K562 (cell line): ENCODE measurements around the gene GPR107. TPM values are rescaled to one million over a fixed set of nuclear protein-coding genes. Genes with fewer than 3 reads are reported as not detected.

Source experiments
- ATAC-seq: fragments of 200-7000 bp; cut with Tn5 transposase; 3 replicates; pipeline ENCODE4 v1.9.1; 2020; ENCODE audit warnings: moderate library complexity
- BruUV-seq: library from RNA; stranded (reverse); fragments of 400-500 nt; replicated peaks from 2 replicates; lab custom pipeline; 2021; lab: Mats Ljungman, UMichigan
- CTCF ChIA-PET: fragments of 300-600 bp; formaldehyde crosslinking; extraction: SDS; loops from one replicate; lab custom pipeline; 2021; ENCODE audit warnings: low intra/inter-chr PET ratio; lab: Yijun Ruan, JAX
- POLR2A ChIA-PET: fragments of 300-600, 350-650 bp; sonication (Branson Sonifier 250); formaldehyde crosslinking; extraction: SDS; loops from one replicate; lab custom pipeline; 2021; ENCODE audit warnings: antibody characterized with exemption, inconsistent platforms; lab: Yijun Ruan, JAX
- DNase-seq, 4 experiments: peaks; one replicate each; pipeline versions ENCODE4 v3.0.0 to v3.0.0-alpha.2; 2011 to 2018; ENCODE audit warnings: low spot score in 3 of 4, mixed read lengths in 3 of 4; ENCODE audit errors: extremely low read depth in 1 of 4
- FAIRE-seq: peaks from 2 replicates; lab custom pipeline; 2011; peaks lifted over from hg19 to GRCh38; lab: Jason Lieb, UNC
- H2AFZ ChIP-seq: 2 replicates; pipeline ENCODE4 v1.6.0; 2011; ENCODE audit warnings: low read depth, low read length, control low read depth, inconsistent platforms
- H3K27ac ChIP-seq: fragments of 200-600 bp; 3 replicates; pipeline ENCODE4 v1.8.0; 2011; ENCODE audit warnings: low read depth, mild to moderate bottlenecking, control low read depth, inconsistent platforms, low read length, moderate library complexity, mixed read lengths; ENCODE audit errors: extremely low read depth
- H3K27me3 ChIP-seq, 2 experiments: fragments of 300-600 bp in 1 of 2; 2 replicates in 1 of 2; 3 replicates in 1 of 2; pipeline versions ENCODE4 v1.6.0 to v1.8.0; 2011; ENCODE audit warnings: inconsistent platforms in 2 of 2, low read length in 2 of 2, mild to moderate bottlenecking in 1 of 2, mixed read lengths in 1 of 2, moderate library complexity in 1 of 2; ENCODE audit not compliant: control insufficient read depth in 2 of 2, insufficient read depth in 2 of 2
- H3K36me3 ChIP-seq: fragments of 300-600 bp; 3 replicates; pipeline ENCODE4 v1.8.0; 2011; ENCODE audit warnings: mild to moderate bottlenecking, low read length, inconsistent platforms; ENCODE audit not compliant: control insufficient read depth, insufficient read depth
- H3K4me1 ChIP-seq, 2 experiments: fragments of 200-600 bp in 1 of 2; replicated peaks in 1 of 2; 2 replicates in 1 of 2; 3 replicates in 1 of 2; pipeline versions ENCODE4 v1.5.1 to v1.8.0; 2011; ENCODE audit warnings: inconsistent platforms in 2 of 2, low read length in 2 of 2, mild to moderate bottlenecking in 1 of 2, mixed read lengths in 1 of 2, moderate library complexity in 1 of 2; ENCODE audit not compliant: control insufficient read depth in 2 of 2, insufficient read depth in 2 of 2
- H3K4me2 ChIP-seq: 2 replicates; pipeline ENCODE4 v1.6.1; 2011; ENCODE audit warnings: low read length, control low read depth, inconsistent platforms, mixed read lengths; ENCODE audit not compliant: insufficient read depth
- H3K4me3 ChIP-seq: fragments of 200-600 bp; sonication (generic), shearing (Covaris generic); 2 replicates; pipeline ENCODE4 v1.5.1; 2016; ENCODE audit warnings: control low read depth, inconsistent platforms
- H3K79me2 ChIP-seq: fragments of 200-600 bp; 3 replicates; pipeline ENCODE4 v1.8.0; 2011; ENCODE audit warnings: low read length, inconsistent platforms; ENCODE audit not compliant: control insufficient read depth, insufficient read depth
- H3K9ac ChIP-seq, 2 experiments: 2 replicates each; pipeline versions ENCODE4 v1.6.0 to v1.6.1; 2011; ENCODE audit warnings: low read depth in 2 of 2, low read length in 2 of 2, control low read depth in 1 of 2, inconsistent platforms in 1 of 2, mild to moderate bottlenecking in 1 of 2, mixed read lengths in 1 of 2; ENCODE audit not compliant: insufficient read depth in 1 of 2
- H3K9me1 ChIP-seq: one replicate; pipeline ENCODE4 v1.6.0; 2011; ENCODE audit warnings: inconsistent platforms, mild to moderate bottlenecking, low read length, moderate library complexity; ENCODE audit not compliant: control insufficient read depth, insufficient read depth
- H3K9me3 ChIP-seq: replicated peaks from 2 replicates; pipeline ENCODE4 v1.5.1; 2011; ENCODE audit warnings: low read depth, low read length, inconsistent platforms; ENCODE audit not compliant: control insufficient read depth, insufficient read depth
- H4K20me1 ChIP-seq: replicated peaks from 2 replicates; pipeline ENCODE4 v1.6.1; 2011; ENCODE audit warnings: low read length, inconsistent platforms, mixed read lengths; ENCODE audit not compliant: control insufficient read depth, insufficient read depth
- HDAC1 ChIP-seq, 2 experiments: fragments of 450-650 bp; IDR thresholded peaks; 2 replicates each; pipeline ENCODE4 v1.6.1; 2016 to 2017; ENCODE audit warnings: inconsistent platforms in 1 of 2, mild to moderate bottlenecking in 1 of 2, moderate library complexity in 1 of 2
- NFE2 ChIP-seq: IDR thresholded peaks from 2 replicates; pipeline ENCODE4 v1.6.1; 2014; ENCODE audit warnings: antibody characterized with exemption, low read depth
- PHB ChIP-seq: fragments of 250-450 bp; sonication (Bioruptor Pico); IDR thresholded peaks from 2 replicates; pipeline ENCODE4 v1.5.0; 2021
- PHF8 ChIP-seq: fragments of 200-600 bp; sonication (generic); IDR thresholded peaks from 2 replicates; pipeline ENCODE4 v1.6.1; 2012; ENCODE audit warnings: mixed run types, mild to moderate bottlenecking, inconsistent platforms, low read length, moderate library complexity, borderline replicate concordance
- POLR3G ChIP-seq: IDR thresholded peaks from 2 replicates; pipeline ENCODE4 v1.6.1; 2011; ENCODE audit not compliant: insufficient read length, insufficient replicate concordance; ENCODE audit errors: extremely low read depth
- RAD21 ChIP-seq, 2 experiments: fragments of 250-450 bp in 1 of 2; fragments of 450-650 bp in 1 of 2; sonication (Bioruptor Pico) in 1 of 2; formaldehyde crosslinking in 1 of 2; IDR thresholded peaks in 1 of 2; conservative IDR thresholded peaks in 1 of 2; 2 replicates each; pipeline versions ENCODE4 v1.4.0 to v1.8.0; 2020 to 2022; ENCODE audit warnings: mild to moderate bottlenecking in 2 of 2, moderate library complexity in 1 of 2
- RAD51 ChIP-seq: fragments of 450-650 bp; IDR thresholded peaks from 2 replicates; pipeline ENCODE4 v1.7.1; 2016; ENCODE audit warnings: low read depth, mild to moderate bottlenecking, borderline replicate concordance
- RBM14 ChIP-seq: fragments of 200-400 bp; formaldehyde crosslinking; IDR thresholded peaks from 2 replicates; pipeline ENCODE4 v1.6.1; 2018; ENCODE audit warnings: low read depth, mild to moderate bottlenecking, low read length, moderate library complexity, borderline replicate concordance; ENCODE audit not compliant: insufficient read depth
- ZNF165 ChIP-seq: fragments of 250-450 bp; sonication (Bioruptor Pico); IDR thresholded peaks from 2 replicates; pipeline ENCODE4 v1.4.0; 2020; ENCODE audit warnings: borderline replicate concordance
- ZNF316 ChIP-seq: fragments of 450-650 bp; IDR thresholded peaks from 2 replicates; pipeline ENCODE4 v1.6.1; 2016
- in situ Hi-C: fragments of 300-500 bp; cut with MboI; formaldehyde crosslinking; loops from 4 replicates; pipeline ENCODE4 v1.15.0; 2018; ENCODE audit warnings: inconsistent platforms, mixed read lengths
- intact Hi-C: fragments of 100-400 bp; cut with micrococcal nuclease; formaldehyde crosslinking; loops from 2 replicates; pipeline ENCODE4 v1.14.2; 2022
- polyA plus RNA-seq, 8 experiments: library from polyadenylated mRNA; depleted of rRNA in 4 of 8; stranded (reverse) in 5 of 8; unstranded in 3 of 8; fragments of >200 nt; fragmentation: Nextera tagmentation in 2 of 8; fragmentation: Illumina TruSeq in 1 of 8; extraction: Ambion mirVana in 2 of 8; extraction: Trizol in 1 of 8; gene quantifications; 2 replicates each; pipeline versions ENCODE4 v1.2.1 to v1.2.3, GENCODE V29; 2011 to 2014; ENCODE audit warnings: inconsistent platforms in 1 of 8, missing spikeins in 1 of 8
- total RNA-seq, 7 experiments: library from RNA; depleted of rRNA in 6 of 7; stranded (reverse); fragments of >200 nt in 6 of 7; fragmentation: Illumina TruSeq in 2 of 7; extraction: Trizol in 2 of 7; gene quantifications; 2 replicates each; pipeline versions ENCODE4 v1.2.1 to v1.2.3, GENCODE V29; 2011 to 2021; ENCODE audit warnings: low replicate concordance in 1 of 7
- TF ChIP-seq, protein P1 (sequence below): fragments of 450-650 bp; IDR thresholded peaks from 2 replicates; pipeline ENCODE4 v1.6.1; 2018; ENCODE audit not compliant: partially characterized antibody
- TF ChIP-seq, protein P2 (sequence below): IDR thresholded peaks from 2 replicates; pipeline ENCODE4 v1.6.1; 2016; ENCODE audit warnings: missing genetic modification characterization, missing compliant biosample characterization

Gene GPR107
- total and polyA plus RNA-seq, 9 of the 15 experiments (the other 6 are each of a cell fraction or from before 2014, with no cell fraction given): 3.2 to 34.6 (median 14.4) TPM

DNA sequence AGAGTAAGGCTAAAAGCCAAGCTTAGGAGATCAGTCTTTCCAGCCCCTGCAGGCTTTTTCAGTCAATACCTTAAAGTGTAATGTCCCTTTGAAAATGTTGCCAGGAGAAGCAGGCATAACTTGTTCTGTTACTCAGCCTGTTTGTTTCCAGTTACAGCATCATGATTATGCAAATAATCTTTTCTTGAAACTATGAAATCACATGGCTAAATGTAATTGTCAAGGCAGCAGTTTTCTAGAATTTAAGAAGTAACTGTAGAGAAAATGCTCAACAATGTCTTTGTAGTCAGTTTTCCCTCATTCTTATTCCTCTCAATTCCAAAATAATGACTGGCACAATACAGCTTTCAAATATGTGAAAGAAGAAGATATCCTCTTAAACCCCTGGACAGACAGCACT is 1.9 kb upstream of the GPR107 start:
- Histone ChIP-seq H3K27ac (no peak overlapping the region), H3K27me3 (no peaks in the 10 kb centered on the region), H4K20me1 (no peaks in the 10 kb centered on the region), H3K79me2 (peaks cover 36% of the 10 kb centered on the region), H3K36me3 (no peaks in the 10 kb centered on the region), H3K4me2 (no peak overlapping the region), H3K4me1 (peaks cover 8 to 21% of the 10 kb centered on the region in 2 experiments; a peak in 4 of 5 replicates), H3K4me3 (no peak overlapping the region), H3K9me1 (peaks cover 4% of the 10 kb centered on the region), H3K9me3 (no peaks in the 10 kb centered on the region), H2AFZ (no peak overlapping the region), H3K9ac (no peak overlapping the region)
- FAIRE-seq: no peak
- BruUV-seq: no TSS peak
- intact Hi-C loops: loop anchor here (5.0 kb wide), 2 partner anchors 45 to 165 kb away; no protein-coding TSS in a partner anchor
- ChIA-PET CTCF (interaction anchor here (0.6 kb wide), 1 partner anchor 22 kb away, joined by 3 read pairs; no protein-coding TSS in a partner anchor), POLR2A (interaction anchor here (0.9 kb wide), 1 partner anchor 17 kb away, joined by 4 read pairs; no protein-coding TSS in a partner anchor)
- ATAC-seq: no peak
- in situ Hi-C loops: no loop called here
- peak in 1 of 4 experiments; percentile 5 for DNase-seq
- TF ChIP-seq RBM14 (no peak), RAD21 (CRISPR knock-in tag; conservative IDR thresholded peaks at IDR 0.05 in 1 of 2, IDR thresholded peaks at IDR 0.05 in 1 of 2) (no peak), PHB (CRISPR knock-in tag) (no peak), RAD51 (no peak), ZNF316 (peak; percentile 85), POLR3G (no peak), HDAC1 (IDR thresholded peaks at IDR 0.05) (no peak), PHF8 (no peak), NFE2 (0 out of 2 replicates have a peak, but pooled peaks have one; percentile 12), ZNF165 (no peak)
- TF ChIP-seq, protein P1, sequence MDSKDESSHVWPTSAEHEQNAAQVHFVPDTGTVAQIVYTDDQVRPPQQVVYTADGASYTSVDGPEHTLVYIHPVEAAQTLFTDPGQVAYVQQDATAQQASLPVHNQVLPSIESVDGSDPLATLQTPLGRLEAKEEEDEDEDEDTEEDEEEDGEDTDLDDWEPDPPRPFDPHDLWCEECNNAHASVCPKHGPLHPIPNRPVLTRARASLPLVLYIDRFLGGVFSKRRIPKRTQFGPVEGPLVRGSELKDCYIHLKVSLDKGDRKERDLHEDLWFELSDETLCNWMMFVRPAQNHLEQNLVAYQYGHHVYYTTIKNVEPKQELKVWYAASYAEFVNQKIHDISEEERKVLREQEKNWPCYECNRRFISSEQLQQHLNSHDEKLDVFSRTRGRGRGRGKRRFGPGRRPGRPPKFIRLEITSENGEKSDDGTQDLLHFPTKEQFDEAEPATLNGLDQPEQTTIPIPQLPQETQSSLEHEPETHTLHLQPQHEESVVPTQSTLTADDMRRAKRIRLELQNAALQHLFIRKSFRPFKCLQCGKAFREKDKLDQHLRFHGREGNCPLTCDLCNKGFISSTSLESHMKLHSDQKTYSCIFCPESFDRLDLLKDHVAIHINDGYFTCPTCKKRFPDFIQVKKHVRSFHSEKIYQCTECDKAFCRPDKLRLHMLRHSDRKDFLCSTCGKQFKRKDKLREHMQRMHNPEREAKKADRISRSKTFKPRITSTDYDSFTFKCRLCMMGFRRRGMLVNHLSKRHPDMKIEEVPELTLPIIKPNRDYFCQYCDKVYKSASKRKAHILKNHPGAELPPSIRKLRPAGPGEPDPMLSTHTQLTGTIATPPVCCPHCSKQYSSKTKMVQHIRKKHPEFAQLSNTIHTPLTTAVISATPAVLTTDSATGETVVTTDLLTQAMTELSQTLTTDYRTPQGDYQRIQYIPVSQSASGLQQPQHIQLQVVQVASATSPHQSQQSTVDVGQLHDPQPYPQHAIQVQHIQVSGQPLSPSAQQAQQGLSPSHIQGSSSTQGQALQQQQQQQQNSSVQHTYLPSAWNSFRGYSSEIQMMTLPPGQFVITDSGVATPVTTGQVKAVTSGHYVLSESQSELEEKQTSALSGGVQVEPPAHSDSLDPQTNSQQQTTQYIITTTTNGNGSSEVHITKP: peak; percentile 72
- TF ChIP-seq, protein P2, sequence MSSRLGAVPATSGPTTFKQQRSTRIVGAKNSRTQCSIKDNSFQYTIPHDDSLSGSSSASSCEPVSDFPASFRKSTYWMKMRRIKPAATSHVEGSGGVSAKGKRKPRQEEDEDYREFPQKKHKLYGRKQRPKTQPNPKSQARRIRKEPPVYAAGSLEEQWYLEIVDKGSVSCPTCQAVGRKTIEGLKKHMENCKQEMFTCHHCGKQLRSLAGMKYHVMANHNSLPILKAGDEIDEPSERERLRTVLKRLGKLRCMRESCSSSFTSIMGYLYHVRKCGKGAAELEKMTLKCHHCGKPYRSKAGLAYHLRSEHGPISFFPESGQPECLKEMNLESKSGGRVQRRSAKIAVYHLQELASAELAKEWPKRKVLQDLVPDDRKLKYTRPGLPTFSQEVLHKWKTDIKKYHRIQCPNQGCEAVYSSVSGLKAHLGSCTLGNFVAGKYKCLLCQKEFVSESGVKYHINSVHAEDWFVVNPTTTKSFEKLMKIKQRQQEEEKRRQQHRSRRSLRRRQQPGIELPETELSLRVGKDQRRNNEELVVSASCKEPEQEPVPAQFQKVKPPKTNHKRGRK: no peak
